Upper lobe of left lung (tissue), 4 donors: ENCODE data around the gene PSMG3.

ENCODE experiments used
- POLR2A ChIP-seq, 4 donors: fragments of 450-650 bp; IDR thresholded peaks; one replicate each; pipeline ENCODE4 v1.5.1; 2016 to 2017; ENCODE audit warnings: antibody characterized with exemption in 4 of 4, mild to moderate bottlenecking in 2 of 4
- TF ChIP-seq, protein P1 (sequence below), 6 experiments: fragments of 450-650 bp in 4 of 6; fragments of 200-600 bp in 2 of 6; sonication (generic) in 2 of 6; IDR thresholded peaks; one replicate each; pipeline ENCODE4 v1.5.1; 2016 to 2019; ENCODE audit warnings: antibody characterized with exemption in 6 of 6

DNA sequence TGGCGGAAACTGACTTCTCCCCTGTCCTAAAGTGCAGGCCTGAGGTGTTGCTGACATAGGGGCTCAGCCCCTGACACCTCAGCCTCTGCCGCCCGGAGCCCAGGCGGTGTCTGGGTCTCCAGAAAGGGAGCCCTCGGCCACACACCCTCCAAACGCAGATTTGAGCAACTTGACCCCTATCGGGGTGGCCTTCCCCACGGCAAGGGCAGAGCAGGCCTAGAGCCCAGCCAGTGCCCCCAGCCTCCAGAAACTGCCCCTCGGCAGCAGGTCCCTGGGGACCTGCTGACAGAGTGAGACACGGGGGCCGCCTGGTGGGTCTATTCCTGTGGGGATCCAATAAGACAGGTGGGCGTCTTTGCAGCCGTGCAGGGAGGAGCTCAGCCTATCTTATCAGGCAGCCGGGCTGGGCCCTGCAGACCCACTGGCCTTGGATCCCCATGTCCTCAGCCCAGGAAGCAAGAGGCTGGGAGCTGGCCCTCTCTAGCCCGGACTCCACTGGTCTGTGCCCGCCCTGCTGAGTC lies 24.9 kb downstream of the PSMG3 start:
- no peak for TF ChIP-seq POLR2A (IDR thresholded peaks at IDR 0.05)
- TF ChIP-seq, protein P1, sequence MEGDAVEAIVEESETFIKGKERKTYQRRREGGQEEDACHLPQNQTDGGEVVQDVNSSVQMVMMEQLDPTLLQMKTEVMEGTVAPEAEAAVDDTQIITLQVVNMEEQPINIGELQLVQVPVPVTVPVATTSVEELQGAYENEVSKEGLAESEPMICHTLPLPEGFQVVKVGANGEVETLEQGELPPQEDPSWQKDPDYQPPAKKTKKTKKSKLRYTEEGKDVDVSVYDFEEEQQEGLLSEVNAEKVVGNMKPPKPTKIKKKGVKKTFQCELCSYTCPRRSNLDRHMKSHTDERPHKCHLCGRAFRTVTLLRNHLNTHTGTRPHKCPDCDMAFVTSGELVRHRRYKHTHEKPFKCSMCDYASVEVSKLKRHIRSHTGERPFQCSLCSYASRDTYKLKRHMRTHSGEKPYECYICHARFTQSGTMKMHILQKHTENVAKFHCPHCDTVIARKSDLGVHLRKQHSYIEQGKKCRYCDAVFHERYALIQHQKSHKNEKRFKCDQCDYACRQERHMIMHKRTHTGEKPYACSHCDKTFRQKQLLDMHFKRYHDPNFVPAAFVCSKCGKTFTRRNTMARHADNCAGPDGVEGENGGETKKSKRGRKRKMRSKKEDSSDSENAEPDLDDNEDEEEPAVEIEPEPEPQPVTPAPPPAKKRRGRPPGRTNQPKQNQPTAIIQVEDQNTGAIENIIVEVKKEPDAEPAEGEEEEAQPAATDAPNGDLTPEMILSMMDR (IDR thresholded peaks at IDR 0.05) = no peak
